ENCODE results near the gene TNFRSF12A.

DNA sequence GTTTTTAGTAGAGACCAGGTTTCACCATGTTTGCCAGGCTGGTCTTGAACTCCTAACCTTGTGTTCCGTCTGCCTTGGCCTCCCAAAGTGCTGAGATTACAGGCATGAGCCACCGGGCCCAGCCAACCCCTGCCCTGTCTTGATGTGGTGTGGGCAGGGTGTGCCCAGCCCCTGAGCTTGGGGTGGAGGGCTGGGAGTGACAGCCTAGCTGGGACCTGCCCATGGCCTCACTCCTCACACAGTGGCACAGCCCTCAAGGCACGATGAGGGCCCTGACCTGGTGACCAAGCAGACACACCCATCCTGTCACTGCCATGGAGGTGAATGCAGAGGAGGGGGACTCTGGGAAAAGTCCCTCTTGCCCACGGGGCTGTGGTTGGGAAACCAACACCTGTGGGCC is 48.3 kb downstream of the TNFRSF12A start:
- TF ChIP-seq CEBPB (IDR thresholded peaks at IDR 0.05; ENCODE audit: low read depth, low read length) (no peak), MAZ (IDR thresholded peaks at IDR 0.05; ENCODE audit: borderline replicate concordance, low read depth, low read length) (no peak)
- TF ChIP-seq, protein P1, sequence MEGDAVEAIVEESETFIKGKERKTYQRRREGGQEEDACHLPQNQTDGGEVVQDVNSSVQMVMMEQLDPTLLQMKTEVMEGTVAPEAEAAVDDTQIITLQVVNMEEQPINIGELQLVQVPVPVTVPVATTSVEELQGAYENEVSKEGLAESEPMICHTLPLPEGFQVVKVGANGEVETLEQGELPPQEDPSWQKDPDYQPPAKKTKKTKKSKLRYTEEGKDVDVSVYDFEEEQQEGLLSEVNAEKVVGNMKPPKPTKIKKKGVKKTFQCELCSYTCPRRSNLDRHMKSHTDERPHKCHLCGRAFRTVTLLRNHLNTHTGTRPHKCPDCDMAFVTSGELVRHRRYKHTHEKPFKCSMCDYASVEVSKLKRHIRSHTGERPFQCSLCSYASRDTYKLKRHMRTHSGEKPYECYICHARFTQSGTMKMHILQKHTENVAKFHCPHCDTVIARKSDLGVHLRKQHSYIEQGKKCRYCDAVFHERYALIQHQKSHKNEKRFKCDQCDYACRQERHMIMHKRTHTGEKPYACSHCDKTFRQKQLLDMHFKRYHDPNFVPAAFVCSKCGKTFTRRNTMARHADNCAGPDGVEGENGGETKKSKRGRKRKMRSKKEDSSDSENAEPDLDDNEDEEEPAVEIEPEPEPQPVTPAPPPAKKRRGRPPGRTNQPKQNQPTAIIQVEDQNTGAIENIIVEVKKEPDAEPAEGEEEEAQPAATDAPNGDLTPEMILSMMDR (conservative IDR thresholded peaks at IDR 0.05; ENCODE audit: low read depth, low read length): no peak

Data from IMR-90 (cell line).